ENCODE results near the gene UBLCP1.
A peak's percentile ranks its signal among the peaks of the same experiment; 100 is the strongest.

UBLCP1 gene

DNA sequence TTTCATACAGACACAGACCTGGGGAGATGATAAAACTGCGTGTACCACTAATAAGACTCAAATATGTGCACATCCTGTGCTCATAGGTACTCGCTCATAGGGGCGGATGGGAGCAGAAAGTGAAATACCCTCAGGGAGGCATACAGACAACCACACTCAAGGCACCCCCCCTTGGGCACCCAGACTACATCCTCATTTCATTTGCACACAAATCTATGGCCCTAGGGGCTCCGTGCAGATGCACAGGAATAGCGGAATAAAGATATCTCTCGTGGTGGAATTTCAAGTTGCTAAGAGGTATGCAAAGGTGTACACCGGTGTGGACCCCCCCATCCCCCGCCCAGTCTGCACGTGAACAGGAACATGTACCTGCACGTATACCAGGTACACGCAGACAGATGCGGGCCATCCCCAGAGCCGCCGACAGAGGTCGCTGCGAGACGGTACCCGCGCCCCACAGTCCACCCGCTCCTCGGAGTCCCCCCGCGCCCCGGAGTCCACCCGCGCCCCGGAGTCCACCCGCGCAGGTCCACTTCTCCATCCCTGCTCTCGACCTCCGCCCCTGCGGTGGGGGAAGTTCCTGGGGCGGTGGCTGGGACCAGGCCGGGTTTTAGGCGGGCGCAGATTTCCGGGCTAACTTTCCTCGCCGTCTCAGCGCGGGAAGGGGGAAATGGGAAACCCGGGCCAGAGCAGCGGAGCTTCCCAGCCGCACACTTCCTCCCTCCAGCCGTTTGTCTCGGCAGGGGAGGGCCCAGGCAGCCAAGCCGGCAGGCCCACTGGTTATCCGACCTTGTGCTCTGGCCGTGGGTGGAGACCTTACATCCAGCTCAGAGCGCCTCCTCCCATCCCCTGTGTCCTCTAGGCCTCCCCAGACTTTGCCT, 68.2 kb downstream of the UBLCP1 start:
- H3K4me3 ChIP-seq (ENCODE audit: low read depth, low read length) = peak overlapping the region; percentile 61
- H3K4me1 ChIP-seq (ENCODE audit: control insufficient read depth, insufficient read depth, low read length) = no peaks in the 10 kb centered on the region
- no peaks in the 10 kb centered on the region for H3K36me3 ChIP-seq (ENCODE audit: control insufficient read depth, insufficient read depth, low read length)
- H3K27ac ChIP-seq (ENCODE audit: low read depth, low read length) = no peak overlapping the region
- H3K9me3 ChIP-seq (ENCODE audit: control insufficient read depth, insufficient read depth, low read depth, low read length) = no peaks in the 10 kb centered on the region
- H3K9ac ChIP-seq (ENCODE audit: low read length) = peak overlapping the region; percentile 41
- peaks cover 8% of the 10 kb centered on the region; the same call in 1 of the 2 replicates for H3K27me3 ChIP-seq (ENCODE audit: control insufficient read depth, insufficient read depth, low read length)

DNA sequence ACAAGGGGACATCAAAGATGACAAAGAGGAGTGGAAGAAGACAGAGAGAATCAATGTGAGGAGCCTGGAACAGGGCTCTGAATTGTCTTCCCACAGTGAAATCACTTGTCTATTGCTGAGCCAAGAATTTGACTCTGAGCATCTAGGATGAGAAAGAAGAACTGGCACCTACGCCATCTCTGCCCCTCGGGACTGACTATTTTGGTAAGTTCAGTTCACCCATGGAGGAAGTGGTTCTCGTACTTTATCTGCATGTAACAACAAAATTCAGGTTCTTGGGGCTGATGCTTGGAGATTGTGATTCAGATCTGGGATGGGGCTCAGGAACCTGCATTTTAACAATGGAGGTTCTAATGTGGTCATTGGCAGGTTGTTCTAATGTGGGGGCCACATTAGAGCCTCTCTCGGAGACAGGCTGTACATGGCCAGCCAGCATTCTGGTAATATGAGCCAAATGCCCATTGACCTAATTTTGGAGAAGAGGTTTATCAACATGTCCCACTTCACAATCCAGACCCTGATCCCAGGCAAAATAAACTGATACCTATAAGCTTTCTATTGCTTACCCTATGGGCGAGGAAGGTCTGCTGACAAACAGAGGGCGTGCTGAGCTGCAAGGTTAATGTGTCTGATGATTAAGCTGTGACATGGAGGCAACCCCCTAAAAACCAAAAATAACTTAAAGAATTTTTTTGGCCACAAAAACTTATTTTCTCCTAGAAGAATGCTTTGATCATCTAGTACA, 69.9 kb downstream of the UBLCP1 start:
- Histone ChIP-seq H3K27ac (ENCODE audit: low read depth, low read length) (no peak overlapping the region), H3K4me1 (ENCODE audit: control insufficient read depth, insufficient read depth, low read length) (no peaks in the 10 kb centered on the region), H3K27me3 (ENCODE audit: control insufficient read depth, insufficient read depth, low read length) (peaks cover 8% of the 10 kb centered on the region; the same call in 1 of the 2 replicates), H3K36me3 (ENCODE audit: control insufficient read depth, insufficient read depth, low read length) (no peaks in the 10 kb centered on the region), H3K9ac (ENCODE audit: low read length) (no peak overlapping the region), H3K9me3 (ENCODE audit: control insufficient read depth, insufficient read depth, low read depth, low read length) (no peaks in the 10 kb centered on the region), H3K4me3 (ENCODE audit: low read depth, low read length) (no peak overlapping the region)

DNA sequence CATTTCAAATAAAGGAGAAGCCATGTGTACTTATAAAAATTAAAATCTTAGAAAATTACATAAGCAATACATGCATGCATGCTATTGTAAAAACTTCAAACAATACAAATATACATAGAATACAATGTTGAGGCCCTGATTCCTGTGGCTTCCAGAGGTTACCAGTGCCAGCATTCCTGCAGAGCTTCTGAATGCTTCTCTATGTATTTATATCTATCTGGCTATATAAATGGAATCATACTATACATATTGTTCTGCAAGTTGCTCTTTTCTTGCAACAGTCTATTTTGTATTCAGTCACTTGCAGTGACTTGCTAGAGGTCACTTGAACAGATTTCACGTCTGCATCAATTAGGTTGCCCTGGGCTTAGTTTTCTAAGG, 70.4 kb downstream of the UBLCP1 start:
- no peaks in the 10 kb centered on the region for H3K36me3 ChIP-seq (ENCODE audit: control insufficient read depth, insufficient read depth, low read length)
- H3K27me3 ChIP-seq (ENCODE audit: control insufficient read depth, insufficient read depth, low read length) = peaks cover 7% of the 10 kb centered on the region; the same call in 1 of the 2 replicates
- no peaks in the 10 kb centered on the region for H3K4me1 ChIP-seq (ENCODE audit: control insufficient read depth, insufficient read depth, low read length)
- no peak overlapping the region for H3K27ac ChIP-seq (ENCODE audit: low read depth, low read length)
- no peaks in the 10 kb centered on the region for H3K9me3 ChIP-seq (ENCODE audit: control insufficient read depth, insufficient read depth, low read depth, low read length)
- H3K9ac ChIP-seq (ENCODE audit: low read length) = no peak overlapping the region
- no peak overlapping the region for H3K4me3 ChIP-seq (ENCODE audit: low read depth, low read length)
